GM12878 (cell line): ENCODE results near the gene NSD2. TPM values are rescaled to one million over a fixed set of nuclear protein-coding genes. Genes with fewer than 3 reads are reported as not detected.

Experiments used
- ATAC-seq: fragments of 200-7000 bp; cut with Tn5 transposase; 3 replicates; pipeline ENCODE4 v1.9.1; 2020; ENCODE audit warnings: mild to moderate bottlenecking, moderate library complexity
- BruUV-seq: library from RNA; stranded (reverse); fragments of 400-500 nt; replicated peaks from 2 replicates; lab custom pipeline; 2021; lab: Mats Ljungman, UMichigan
- CTCF ChIA-PET: fragments of 300-600 bp; sonication (Branson Sonifier 250); formaldehyde crosslinking; extraction: SDS; loops from one replicate; lab custom pipeline; 2021; ENCODE audit warnings: inconsistent platforms; lab: Yijun Ruan, JAX
- POLR2A ChIA-PET: fragments of 350-600 bp; formaldehyde crosslinking; extraction: SDS; loops from one replicate; lab custom pipeline; 2021; ENCODE audit warnings: inconsistent platforms; lab: Charles Lee
- RAD21 ChIA-PET: fragments of 300-600 bp; sonication (Branson Sonifier 250); formaldehyde crosslinking; loops from one replicate; lab custom pipeline; 2023; ENCODE audit warnings: antibody characterized with exemption; ENCODE audit not compliant: unreplicated experiment; lab: Charles Lee
- SMC1A ChIA-PET: fragments of 300-600 bp; sonication (Branson Sonifier 250); formaldehyde crosslinking; loops from one replicate; lab custom pipeline; 2023; ENCODE audit not compliant: unreplicated experiment, uncharacterized antibody; lab: Charles Lee
- DNase-seq: peaks from one replicate; pipeline ENCODE4 v3.0.0-alpha.2; 2011; ENCODE audit warnings: low read depth, low spot score
- FAIRE-seq: peaks from 3 replicates; lab custom pipeline; 2011; peaks lifted over from hg19 to GRCh38; lab: Jason Lieb, UNC
- H2AFZ ChIP-seq: 2 replicates; pipeline ENCODE4 v1.6.0; 2011; ENCODE audit warnings: low read depth, low read length, control low read depth; ENCODE audit not compliant: control insufficient read depth
- H3K27ac ChIP-seq: 2 replicates; pipeline ENCODE4 v1.5.1; 2011; ENCODE audit warnings: control low read depth; ENCODE audit not compliant: control insufficient read depth, insufficient read depth
- H3K27me3 ChIP-seq, 2 experiments: replicated peaks in 1 of 2; 2 replicates each; pipeline versions ENCODE4 v1.6.0 to v1.6.1; 2011; ENCODE audit warnings: low read length in 1 of 2; ENCODE audit not compliant: control insufficient read depth in 2 of 2, insufficient read depth in 2 of 2
- H3K36me3 ChIP-seq, 2 experiments: 2 replicates each; pipeline ENCODE4 v1.5.1; 2011; ENCODE audit warnings: low read length in 1 of 2; ENCODE audit not compliant: control insufficient read depth in 2 of 2, insufficient read depth in 2 of 2
- H3K4me1 ChIP-seq: 2 replicates; pipeline ENCODE4 v1.6.1; 2011; ENCODE audit warnings: mild to moderate bottlenecking, low read length, moderate library complexity, mixed read lengths; ENCODE audit not compliant: control insufficient read depth, insufficient read depth
- H3K4me2 ChIP-seq: 2 replicates; pipeline ENCODE4 v1.6.0; 2011; ENCODE audit warnings: control low read depth; ENCODE audit not compliant: control insufficient read depth, insufficient read depth
- H3K4me3 ChIP-seq: fragments of 200-600 bp; sonication (generic); 2 replicates; pipeline ENCODE4 v1.5.1; 2016
- H3K79me2 ChIP-seq: 2 replicates; pipeline ENCODE4 v1.6.0; 2011; ENCODE audit warnings: low read length; ENCODE audit not compliant: control insufficient read depth, insufficient read depth
- H3K9ac ChIP-seq: 2 replicates; pipeline ENCODE4 v1.8.0; 2011; ENCODE audit warnings: low read length, control low read depth, mixed read lengths; ENCODE audit not compliant: control insufficient read depth, insufficient read depth
- H3K9me3 ChIP-seq: replicated peaks from 3 replicates; pipeline ENCODE4 v1.5.1; 2011; ENCODE audit warnings: mild to moderate bottlenecking, low read length; ENCODE audit not compliant: control insufficient read depth, insufficient read depth
- H4K20me1 ChIP-seq: 2 replicates; pipeline ENCODE4 v1.6.0; 2011; ENCODE audit not compliant: control insufficient read depth, insufficient read depth
- ATF7 ChIP-seq: fragments of 450-650 bp; IDR thresholded peaks from 2 replicates; pipeline ENCODE4 v1.6.1; 2016; ENCODE audit warnings: low read depth, mild to moderate bottlenecking
- BCL11A ChIP-seq: IDR thresholded peaks from 2 replicates; pipeline ENCODE4 v1.6.1; 2011; ENCODE audit warnings: low read depth, low read length
- BCL3 ChIP-seq: IDR thresholded peaks from 2 replicates; pipeline ENCODE4 v1.6.1; 2011; ENCODE audit warnings: borderline replicate concordance, low read depth, mild to moderate bottlenecking, moderate library complexity, low read length; ENCODE audit not compliant: insufficient read depth, poor library complexity, severe bottlenecking
- CBFB ChIP-seq: IDR thresholded peaks from 2 replicates; pipeline ENCODE4 v1.6.1; 2016; ENCODE audit warnings: antibody characterized with exemption, low read depth
- CREM ChIP-seq: IDR thresholded peaks from 2 replicates; pipeline ENCODE4 v1.6.1; 2014; ENCODE audit warnings: antibody characterized with exemption, low read depth
- EP300 ChIP-seq, 2 experiments: fragments of 150-350 bp in 1 of 2; IDR thresholded peaks; 2 replicates each; pipeline ENCODE4 v1.6.1; 2011 to 2012; ENCODE audit warnings: low read depth in 2 of 2, low read length in 2 of 2, borderline replicate concordance in 1 of 2, improper control_type of control experiment in 1 of 2, inconsistent platforms in 1 of 2; ENCODE audit not compliant: control insufficient read depth in 1 of 2
- FOS ChIP-seq: IDR thresholded peaks from 3 replicates; pipeline ENCODE4 v1.6.1; 2011; ENCODE audit warnings: borderline replicate concordance; ENCODE audit not compliant: insufficient read length; ENCODE audit errors: extremely low read depth
- HDGF ChIP-seq: fragments of 450-650 bp; IDR thresholded peaks from 2 replicates; pipeline ENCODE4 v1.6.1; 2016; ENCODE audit warnings: antibody characterized with exemption
- IKZF1 ChIP-seq: fragments of 450-650 bp; conservative IDR thresholded peaks from 2 replicates; pipeline ENCODE4 v1.6.1; 2017; ENCODE audit warnings: antibody characterized with exemption, mild to moderate bottlenecking
- NFXL1 ChIP-seq: fragments of 450-650 bp; IDR thresholded peaks from 2 replicates; pipeline ENCODE4 v1.6.1; 2017; ENCODE audit warnings: antibody characterized with exemption, mild to moderate bottlenecking, borderline replicate concordance
- NR2C1 ChIP-seq: fragments of 450-650 bp; IDR thresholded peaks from 2 replicates; pipeline ENCODE4 v1.6.1; 2017; ENCODE audit warnings: antibody characterized with exemption, mild to moderate bottlenecking, moderate library complexity
- NR2F1 ChIP-seq: fragments of 450-650 bp; conservative IDR thresholded peaks from 2 replicates; pipeline ENCODE4 v1.6.1; 2017; ENCODE audit warnings: mild to moderate bottlenecking
- POLR2A ChIP-seq: IDR thresholded peaks from 2 replicates; pipeline ENCODE4 v1.6.1; 2011; ENCODE audit warnings: low read depth, mild to moderate bottlenecking, low read length
- ZSCAN29 ChIP-seq: fragments of 450-650 bp; IDR thresholded peaks from 2 replicates; pipeline ENCODE4 v1.6.1; 2017; ENCODE audit warnings: mild to moderate bottlenecking, moderate library complexity
- WGBS: methylation state at CpG from one replicate; pipeline ENCODE4 v1.1.6; 2016; ENCODE audit warnings: low lambda C conversion rate; ENCODE audit not compliant: insufficient replicate concordance, insufficient coverage; ENCODE audit errors: missing lambda C conversion rate; 5-methylcytosine and 5-hydroxymethylcytosine counted together
- in situ Hi-C: fragments of 300-500 bp; cut with MboI; formaldehyde crosslinking; loops from 9 replicates; pipeline ENCODE4 v1.14.3; 2018; ENCODE audit warnings: mixed read lengths
- intact Hi-C: fragments of 100-400 bp; cut with micrococcal nuclease; formaldehyde crosslinking; loops from one replicate; pipeline ENCODE4 v1.14.2; 2022; ENCODE audit not compliant: unreplicated experiment
- polyA plus RNA-seq, 11 experiments: library from polyadenylated mRNA; depleted of rRNA in 4 of 11; unstranded in 6 of 11; stranded (reverse) in 5 of 11; fragments of >200 nt; fragmentation: Nextera tagmentation in 4 of 11; fragmentation: Illumina TruSeq in 1 of 11; extraction: Ambion mirVana in 4 of 11; extraction: Trizol in 1 of 11; gene quantifications; 1 replicate in 1 of 11; 2 replicates in 10 of 11; pipeline versions ENCODE4 v1.2.1 to v1.2.3, GENCODE V29; 2011 to 2016; ENCODE audit warnings: inconsistent platforms in 2 of 11, missing spikeins in 2 of 11, low read depth in 1 of 11
- total RNA-seq, 4 experiments: library from RNA; depleted of rRNA in 3 of 4; stranded (reverse); fragments of >200 nt in 3 of 4; fragmentation: Illumina TruSeq in 1 of 4; extraction: Trizol in 1 of 4; gene quantifications; 2 replicates each; pipeline versions ENCODE4 v1.2.1 to v1.2.3, GENCODE V29; 2013 to 2021
- TF ChIP-seq, protein P1 (sequence below): IDR thresholded peaks from 2 replicates; pipeline ENCODE4 v1.6.1; 2011; ENCODE audit warnings: borderline replicate concordance, low read depth, mild to moderate bottlenecking, moderate library complexity, mixed read lengths, low read length; ENCODE audit not compliant: insufficient read depth; ENCODE audit errors: extremely low read length

Gene NSD2
- total and polyA plus RNA-seq, 10 of the 15 experiments (the other 5 are each of a cell fraction or from before 2014, with no cell fraction given): 8.6 to 139 (median 67.2) TPM

GRCh38 chr4:1953335-1953734 is 82.1 kb downstream of the NSD2 start:
- POLR2A ChIA-PET: no interaction called here
- no peak overlapping the region for H3K9ac ChIP-seq
- in situ Hi-C loops: no loop called here
- TF ChIP-seq BCL11A (no peak), BCL3 (no peak), ZSCAN29 (no peak), ATF7 (no peak), NFXL1 (no peak), CBFB (no peak), FOS (no peak), CREM (no peak), EP300 (IDR thresholded peaks at IDR 0.05; ENCODE audit: borderline replicate concordance in 1 of 2, control insufficient read depth in 1 of 2, low read depth in 2 of 2, low read length in 2 of 2) (no peak), POLR2A (no peak), HDGF (no peak), IKZF1 (no peak), NR2F1 (no peak), NR2C1 (no peak)
- TF ChIP-seq, protein P1, sequence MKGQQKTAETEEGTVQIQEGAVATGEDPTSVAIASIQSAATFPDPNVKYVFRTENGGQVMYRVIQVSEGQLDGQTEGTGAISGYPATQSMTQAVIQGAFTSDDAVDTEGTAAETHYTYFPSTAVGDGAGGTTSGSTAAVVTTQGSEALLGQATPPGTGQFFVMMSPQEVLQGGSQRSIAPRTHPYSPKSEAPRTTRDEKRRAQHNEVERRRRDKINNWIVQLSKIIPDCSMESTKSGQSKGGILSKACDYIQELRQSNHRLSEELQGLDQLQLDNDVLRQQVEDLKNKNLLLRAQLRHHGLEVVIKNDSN: no peak
- TF ChIP-seq, all 136 proteins: peak for 0
- RAD21 ChIA-PET: no interaction called here
- H3K4me1 ChIP-seq: no peaks in the 10 kb centered on the region
- intact Hi-C loops: no loop called here
- no peaks in the 10 kb centered on the region for H3K79me2 ChIP-seq
- H3K27me3 ChIP-seq: no peaks in the 10 kb centered on the region
- no peak overlapping the region for H2AFZ ChIP-seq
- DNase-seq: no peak
- H3K4me3 ChIP-seq: no peak overlapping the region
- no TSS peak for BruUV-seq
- H3K27ac ChIP-seq: no peak overlapping the region
- H3K4me2 ChIP-seq: no peak overlapping the region
- CTCF ChIA-PET: no interaction called here
- no peak for FAIRE-seq
- H3K9me3 ChIP-seq: no peaks in the 10 kb centered on the region
- no peaks in the 10 kb centered on the region for H4K20me1 ChIP-seq
- 91% methylated on average over 9 of the region's 9 CpGs for WGBS
- SMC1A ChIA-PET: no interaction called here
- H3K36me3 ChIP-seq: peaks cover 27 to 35% of the 10 kb centered on the region in 2 experiments
- ATAC-seq: no peak
